ENCODE results near the gene MBD3L2B.
"Not testable (repeated sequence)": the region's sequence is repeated elsewhere in the genome, so short reads cannot be mapped to it uniquely, and the experiment has no call there.

Gene MBD3L2B

DNA sequence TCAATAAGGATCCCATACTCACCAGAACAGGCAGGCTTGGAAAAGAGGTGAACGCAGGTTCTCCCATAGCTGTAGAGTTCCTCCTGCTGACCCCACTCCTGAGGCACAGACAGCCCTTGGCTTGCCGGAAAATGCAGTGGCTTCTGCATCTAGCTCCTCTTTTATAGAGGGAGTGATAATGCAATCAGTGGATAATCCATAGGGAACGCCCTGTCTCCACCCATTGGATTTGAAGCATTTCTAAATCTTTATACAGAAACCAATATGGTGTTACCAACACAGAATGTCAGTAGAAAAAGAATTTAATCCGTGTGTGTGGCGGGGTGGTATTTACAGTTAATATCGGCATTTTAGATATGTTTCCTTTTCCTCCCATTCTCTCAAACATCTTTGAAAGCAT lies at the start of gene MBD3L2B:
TSS of gene MBD3L2B (minus strand) at position 101 of the 400 bp plus-strand sequence. CDS start at position 67, 34 bp downstream.
- not testable (repeated sequence) for DNase-seq (ENCODE audit: low read depth in 2 of 2)

GRCh38 chr19:7069904-7070226 lies 48.6 kb upstream of the MBD3L2B start:
- no peak for DNase-seq (ENCODE audit: low read depth in 2 of 2)

- peak; percentile 98 to 99 for DNase-seq (ENCODE audit: low read depth in 2 of 2)
These were observed 48.0 kb upstream of the MBD3L2B start, which contains the start of gene ZNF557 for GRCh38 chr19:7069042-7069903. Gene ZNF557, plus strand, starts transcription at chr19:7069703. Its CDS starts 5,372 bp downstream, at chr19:7075075.

- DNase-seq (ENCODE audit: low read depth in 2 of 2), result no peak
These were observed 47.4 kb upstream of the MBD3L2B start for GRCh38 chr19:7068599-7068998.

DNA sequence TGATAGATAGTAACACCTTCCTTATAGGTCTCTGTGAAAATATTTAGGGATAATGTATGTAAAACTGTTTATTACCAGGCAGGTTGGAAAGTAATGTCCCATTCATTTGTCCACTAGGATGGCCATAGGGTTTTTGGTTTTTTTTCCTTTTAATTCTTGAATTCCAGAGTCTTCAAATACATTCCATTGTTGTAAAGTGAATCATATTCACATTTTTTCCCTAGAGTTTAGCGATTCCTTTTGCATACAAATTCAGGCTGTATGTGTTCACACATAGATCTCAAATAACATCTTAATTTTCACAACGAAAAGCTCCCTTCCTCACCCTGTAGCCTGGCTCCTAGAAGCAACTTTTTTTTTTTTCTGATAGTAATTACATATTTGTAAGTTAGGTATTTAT lies 46.5 kb upstream of the MBD3L2B start:
- DNase-seq (ENCODE audit: low read depth in 2 of 2), result no peak

DNA sequence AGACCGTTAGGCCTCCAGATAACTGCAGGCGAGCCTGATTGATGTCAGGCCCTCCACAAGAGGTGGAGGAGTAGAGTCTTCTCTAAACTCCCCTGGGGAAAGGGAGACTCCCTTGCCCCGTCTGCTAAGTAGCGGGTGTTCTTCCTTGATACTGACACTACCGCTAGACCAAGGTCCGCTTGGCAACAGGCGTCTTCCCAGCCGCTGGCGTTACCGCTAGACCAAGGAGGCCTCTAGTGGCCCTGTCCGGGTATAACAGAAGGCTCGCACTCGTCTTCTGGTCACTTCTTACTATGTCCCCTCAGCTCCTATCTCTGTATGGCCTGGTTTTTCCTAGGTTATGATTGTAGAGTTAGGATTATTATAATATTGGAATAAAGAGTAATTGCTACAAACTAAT lies 45.9 kb upstream of the MBD3L2B start:
- not testable (repeated sequence) for DNase-seq (ENCODE audit: low read depth in 2 of 2)

GRCh38 chr19:7063764-7064418 lies 42.7 kb upstream of the MBD3L2B start:
- no peak for DNase-seq (ENCODE audit: low read depth in 2 of 2)

DNA sequence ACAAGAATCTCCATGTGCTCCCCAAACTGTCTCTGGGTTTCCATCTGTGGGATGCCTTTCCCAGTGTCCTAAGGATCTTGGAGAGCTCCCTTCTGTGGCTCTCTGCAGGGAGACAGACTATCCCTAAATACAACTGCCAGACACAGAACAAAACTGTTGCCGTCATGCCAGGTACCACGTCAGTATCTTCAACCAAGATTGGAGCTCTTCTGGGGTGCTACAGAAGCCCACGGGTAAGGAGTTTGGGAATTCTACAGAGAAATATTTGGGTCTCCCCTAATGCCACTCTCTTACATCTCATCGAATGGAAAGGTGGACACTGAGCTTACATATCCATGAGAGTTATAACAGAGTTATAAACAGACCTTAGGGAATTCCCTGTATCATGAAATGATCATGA lies 42.1 kb upstream of the MBD3L2B start:
- no peak for DNase-seq (ENCODE audit: low read depth in 2 of 2)

DNA sequence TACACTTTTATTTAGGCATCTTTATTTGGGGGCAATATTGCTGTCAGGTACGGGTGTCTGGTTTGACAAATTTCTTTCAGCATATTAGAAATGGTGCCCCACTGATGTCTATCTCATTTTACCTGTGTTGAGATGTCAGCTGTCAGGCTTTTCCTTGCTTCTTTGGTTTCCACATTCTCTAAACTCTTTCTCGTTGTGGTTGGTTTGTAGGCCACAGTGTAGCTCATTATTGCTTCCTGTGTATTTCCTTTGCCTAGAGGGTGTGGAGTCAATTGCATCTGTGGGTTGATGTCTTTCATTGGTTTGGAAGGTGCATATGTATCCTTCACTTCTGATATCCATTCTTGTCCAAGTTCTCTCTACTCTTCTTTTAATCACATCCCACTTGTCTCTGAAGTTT lies 38.7 kb upstream of the MBD3L2B start:
- DNase-seq (ENCODE audit: low read depth in 2 of 2), result not testable (repeated sequence)

DNA sequence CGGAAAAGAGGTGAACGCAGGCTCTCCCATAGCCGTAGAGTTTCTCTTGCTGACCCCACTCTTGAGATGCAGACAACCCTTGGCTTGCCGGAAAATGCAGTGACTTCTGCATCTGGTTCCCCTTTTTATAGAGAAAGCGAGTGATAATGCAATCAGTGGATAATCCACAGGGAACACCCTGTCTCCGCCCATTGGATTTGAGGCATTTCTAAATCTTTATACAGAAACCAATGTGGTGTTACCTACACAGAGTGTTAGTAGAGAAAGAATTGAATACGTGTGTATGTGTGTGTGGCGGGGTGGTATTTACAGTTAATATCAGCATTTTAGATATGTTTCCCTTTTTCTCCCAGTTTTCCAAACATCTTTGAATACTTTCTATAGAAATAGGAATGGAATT lies 37.3 kb upstream of the MBD3L2B start, which contains the start of gene MBD3L3:
TSS of gene MBD3L3 (minus strand) at position 101 of the 400 bp plus-strand sequence. CDS start at position 30, 71 bp downstream.
- not testable (repeated sequence) for DNase-seq (ENCODE audit: low read depth in 2 of 2)

GRCh38 chr19:7056371-7056770 lies 35.1 kb upstream of the MBD3L2B start:
- not testable (repeated sequence) for DNase-seq (ENCODE audit: low read depth in 2 of 2)

DNA sequence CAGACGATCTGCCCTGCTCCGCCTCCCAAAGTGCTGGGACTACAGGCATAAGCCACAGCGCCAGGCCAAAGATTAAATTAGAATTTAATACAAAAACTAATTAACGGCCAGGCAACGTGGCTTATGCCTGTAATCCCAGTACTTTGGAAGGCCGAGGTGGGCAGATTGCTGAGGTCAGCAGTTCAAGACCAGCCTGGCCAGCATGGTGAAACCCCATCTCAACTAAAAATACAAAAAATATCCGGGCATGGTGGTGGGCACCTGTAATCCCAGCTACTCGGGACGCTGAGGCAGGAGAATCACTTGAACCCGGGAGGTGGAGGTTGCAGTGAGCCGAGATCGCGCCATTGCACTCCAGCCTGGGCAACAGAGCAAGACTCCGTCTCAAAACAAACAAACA lies 34.4 kb upstream of the MBD3L2B start:
- not testable (repeated sequence) for DNase-seq (ENCODE audit: low read depth in 2 of 2)

DNA sequence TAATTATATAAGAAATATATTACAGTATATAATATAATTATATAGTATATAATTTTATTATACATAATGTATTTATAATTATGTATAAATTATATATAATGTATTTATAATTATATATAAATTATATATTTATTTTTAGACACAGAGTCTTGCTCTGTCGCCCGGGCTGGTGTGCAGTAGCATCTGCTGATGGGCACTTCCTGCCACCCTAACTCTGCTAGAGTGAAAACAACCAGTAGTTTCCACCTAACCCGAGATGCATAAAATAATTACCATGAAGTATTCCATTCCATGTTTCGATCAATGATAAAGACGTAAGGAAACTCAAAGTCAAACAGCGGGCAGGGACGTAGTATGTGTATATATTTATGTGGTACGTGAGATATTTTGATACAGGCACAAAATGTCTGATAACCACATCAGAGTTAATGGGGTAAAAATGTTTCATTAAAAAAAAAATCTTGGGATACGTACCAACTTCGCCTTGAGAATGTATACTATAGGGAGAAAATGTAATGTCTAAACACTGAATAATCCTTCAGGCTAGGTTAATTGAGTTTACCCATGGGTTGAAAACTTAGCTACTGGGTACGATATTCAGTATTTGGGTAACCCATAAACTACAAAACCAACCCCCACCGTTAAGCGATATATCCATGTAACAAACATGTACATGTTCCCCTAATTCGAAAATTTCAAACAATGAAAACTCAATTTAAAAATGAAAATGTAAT lies 33.6 kb upstream of the MBD3L2B start:
- not testable (repeated sequence) for DNase-seq (ENCODE audit: low read depth in 2 of 2)

GRCh38 chr19:7052896-7053295 lies 31.7 kb upstream of the MBD3L2B start:
- not testable (repeated sequence) for DNase-seq (ENCODE audit: low read depth in 2 of 2)

GRCh38 chr19:7051421-7051820 lies 30.2 kb upstream of the MBD3L2B start:
- DNase-seq (ENCODE audit: low read depth in 2 of 2), result not testable (repeated sequence)

- not testable (repeated sequence) for DNase-seq (ENCODE audit: low read depth in 2 of 2)
These were observed 27.8 kb upstream of the MBD3L2B start, which contains the start of gene MBD3L2 for GRCh38 chr19:7049021-7049420. Gene MBD3L2, plus strand, starts transcription at chr19:7049321. Its CDS starts 53 bp downstream, at chr19:7049374.

DNA sequence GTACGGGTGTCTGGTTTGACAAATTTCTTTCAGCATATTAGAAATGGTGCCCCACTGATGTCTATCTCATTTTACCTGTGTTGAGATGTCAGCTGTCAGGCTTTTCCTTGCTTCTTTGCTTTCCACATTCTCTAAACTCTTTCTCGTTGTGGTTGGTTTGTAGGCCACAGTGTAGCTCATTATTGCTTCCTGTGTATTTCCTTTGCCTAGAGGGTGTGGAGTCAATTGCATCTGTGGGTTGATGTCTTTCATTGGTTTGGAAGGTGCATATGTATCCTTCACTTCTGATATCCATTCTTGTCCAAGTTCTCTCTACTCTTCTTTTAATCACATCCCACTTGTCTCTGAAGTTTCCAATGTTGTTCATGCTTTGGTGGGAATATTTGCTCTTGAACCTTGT lies 20.3 kb upstream of the MBD3L2B start:
- DNase-seq (ENCODE audit: low read depth in 2 of 2), result not testable (repeated sequence)

DNA sequence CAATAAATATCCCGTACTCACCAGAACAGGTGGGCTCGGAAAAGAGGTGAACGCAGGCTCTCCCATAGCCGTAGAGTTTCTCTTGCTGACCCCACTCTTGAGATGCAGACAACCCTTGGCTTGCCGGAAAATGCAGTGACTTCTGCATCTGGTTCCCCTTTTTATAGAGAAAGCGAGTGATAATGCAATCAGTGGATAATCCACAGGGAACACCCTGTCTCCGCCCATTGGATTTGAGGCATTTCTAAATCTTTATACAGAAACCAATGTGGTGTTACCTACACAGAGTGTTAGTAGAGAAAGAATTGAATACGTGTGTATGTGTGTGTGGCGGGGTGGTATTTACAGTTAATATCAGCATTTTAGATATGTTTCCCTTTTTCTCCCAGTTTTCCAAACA lies 18.8 kb upstream of the MBD3L2B start, which contains the start of gene MBD3L4:
TSS of gene MBD3L4 (minus strand) at position 101 of the 400 bp plus-strand sequence. CDS start at position 66, 35 bp downstream.
- not testable (repeated sequence) for DNase-seq (ENCODE audit: low read depth in 2 of 2)

GRCh38 chr19:7030278-7030677 lies 9.0 kb upstream of the MBD3L2B start, which contains the start of gene MBD3L5:
Gene MBD3L5, plus strand, starts transcription at chr19:7030578. Its CDS starts 34 bp downstream, at chr19:7030612.
- DNase-seq (ENCODE audit: low read depth in 2 of 2), result not testable (repeated sequence)

DNA sequence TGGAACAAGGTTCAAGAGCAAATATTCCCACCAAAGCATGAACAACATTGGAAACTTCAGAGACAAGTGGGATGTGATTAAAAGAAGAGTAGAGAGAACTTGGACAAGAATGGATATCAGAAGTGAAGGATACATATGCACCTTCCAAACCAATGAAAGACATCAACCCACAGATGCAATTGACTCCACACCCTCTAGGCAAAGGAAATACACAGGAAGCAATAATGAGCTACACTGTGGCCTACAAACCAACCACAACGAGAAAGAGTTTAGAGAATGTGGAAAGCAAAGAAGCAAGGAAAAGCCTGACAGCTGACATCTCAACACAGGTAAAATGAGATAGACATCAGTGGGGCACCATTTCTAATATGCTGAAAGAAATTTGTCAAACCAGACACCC lies 7.6 kb upstream of the MBD3L2B start:
- not testable (repeated sequence) for DNase-seq (ENCODE audit: low read depth in 2 of 2)

DNA sequence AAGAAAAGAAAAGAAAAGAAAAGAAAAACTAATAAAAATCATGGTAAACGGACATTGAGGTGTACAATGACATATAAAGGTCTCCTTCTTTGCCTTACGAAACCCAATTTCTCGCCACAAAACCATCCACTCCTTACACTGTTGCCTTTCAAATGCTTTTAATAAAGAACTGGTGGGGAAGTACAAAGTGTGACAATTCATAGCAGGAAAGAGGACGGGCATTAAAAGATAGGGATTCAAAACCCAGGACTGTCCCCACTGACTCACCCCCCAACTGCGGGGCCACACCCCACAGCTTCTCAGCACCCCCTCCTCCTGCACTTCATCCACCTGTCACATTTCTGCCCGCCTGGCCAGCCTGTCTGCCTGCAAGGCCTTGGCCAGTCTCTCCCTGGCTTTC lies 2.4 kb downstream of the MBD3L2B start:
- no peak for DNase-seq (ENCODE audit: low read depth in 2 of 2)

DNA sequence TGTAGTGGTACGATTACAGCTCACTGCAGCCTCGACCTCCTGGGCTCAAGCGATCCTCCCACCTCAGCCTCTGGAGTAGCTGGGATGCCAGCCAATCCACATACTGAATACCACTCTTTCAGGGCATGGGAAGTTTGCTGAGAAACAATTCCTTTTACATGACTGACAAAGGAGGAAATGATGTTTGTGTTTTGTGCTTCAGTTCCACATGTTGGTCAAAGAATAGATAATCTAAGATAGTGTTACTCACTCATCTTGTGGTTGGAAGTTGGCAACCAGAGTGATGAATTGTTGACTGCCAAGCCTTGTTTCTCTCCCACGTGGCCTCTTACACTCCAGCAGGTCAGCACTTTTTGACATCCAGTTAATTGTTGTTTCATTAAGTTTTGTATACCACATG lies 7.6 kb downstream of the MBD3L2B start:
- DNase-seq (ENCODE audit: low read depth in 2 of 2), result no peak

Data from stimulated activated CD8-positive, alpha-beta memory T cell treated with anti-CD3 and anti-CD28 coated beads, Interleukin-7, amount 100 ng/mL, for 4 hours (primary cell).